ENCODE measurements around the gene SELENON.

SELENON gene

GRCh38 chr1:25831569-25832196 is 31.7 kb downstream of the SELENON start:
- Histone ChIP-seq H3K27ac (no peak overlapping the region), H3K27me3 (no peaks in the 10 kb centered on the region), H3K4me1 (no peaks in the 10 kb centered on the region), H3K36me3 (peaks cover 68 to 86% (median 73%) of the 10 kb centered on the region in 3 donors), H3K4me3 (no peak overlapping the region), H3K9me3 (no peaks in the 10 kb centered on the region)
- TF ChIP-seq CTCF (IDR thresholded peaks at IDR 0.05), result no peak
- intact Hi-C loops (cut with DNase I; ENCODE audit: low total_unique reads), result no loop called here
- DNase-seq, result no peak

GRCh38 chr1:25832336-25833037 is 32.5 kb downstream of the SELENON start:
- Histone ChIP-seq H3K36me3 (peaks cover 60 to 78% (median 65%) of the 10 kb centered on the region in 3 donors), H3K4me1 (no peaks in the 10 kb centered on the region), H3K9me3 (no peaks in the 10 kb centered on the region), H3K4me3 (no peak overlapping the region), H3K27ac (no peak overlapping the region), H3K27me3 (no peaks in the 10 kb centered on the region)
- TF ChIP-seq CTCF (IDR thresholded peaks at IDR 0.05), result no peak
- DNase-seq, result no peak
- intact Hi-C loops (cut with DNase I; ENCODE audit: low total_unique reads), result no loop called here

- no peaks in the 10 kb centered on the region for H3K27me3 ChIP-seq
- TF ChIP-seq CTCF (IDR thresholded peaks at IDR 0.05), result no peak
- DNase-seq, result no peak
- H3K4me1 ChIP-seq, result no peaks in the 10 kb centered on the region
- H3K27ac ChIP-seq, result no peak overlapping the region
- no peak overlapping the region for H3K4me3 ChIP-seq
- intact Hi-C loops (cut with DNase I; ENCODE audit: low total_unique reads), result no loop called here
- peaks cover 53 to 72% (median 58%) of the 10 kb centered on the region in 3 donors for H3K36me3 ChIP-seq
- no peaks in the 10 kb centered on the region for H3K9me3 ChIP-seq
These were observed 33.2 kb downstream of the SELENON start for GRCh38 chr1:25833158-25833557.

- Histone ChIP-seq H3K4me1 (no peaks in the 10 kb centered on the region), H3K27me3 (no peaks in the 10 kb centered on the region), H3K27ac (no peak overlapping the region), H3K36me3 (peaks cover 40 to 54% (median 41%) of the 10 kb centered on the region in 3 donors), H3K9me3 (no peaks in the 10 kb centered on the region), H3K4me3 (no peak overlapping the region)
- no peak for TF ChIP-seq CTCF (IDR thresholded peaks at IDR 0.05)
- DNase-seq, result no peak
- intact Hi-C loops (cut with DNase I; ENCODE audit: low total_unique reads), result no loop called here
These were observed 34.9 kb downstream of the SELENON start for GRCh38 chr1:25834894-25835293.

GRCh38 chr1:25836695-25837094 is 36.7 kb downstream of the SELENON start:
- intact Hi-C loops (cut with DNase I; ENCODE audit: low total_unique reads), result no loop called here
- Histone ChIP-seq H3K4me1 (no peaks in the 10 kb centered on the region), H3K9me3 (no peaks in the 10 kb centered on the region), H3K27ac (no peak overlapping the region), H3K36me3 (peaks cover 22 to 36% (median 23%) of the 10 kb centered on the region in 3 donors), H3K27me3 (no peaks in the 10 kb centered on the region), H3K4me3 (no peak overlapping the region)
- no peak for DNase-seq
- no peak for TF ChIP-seq CTCF (IDR thresholded peaks at IDR 0.05)

All from tibial artery (tissue), 4 donors.